ENCODE results near the gene D2HGDH. TPM values are rescaled to one million over a fixed set of nuclear protein-coding genes. Genes with fewer than 3 reads are reported as not detected.
"Not testable (repeated sequence)": the region's sequence is repeated elsewhere in the genome, so short reads cannot be mapped to it uniquely, and the experiment has no call there.

D2HGDH gene
- total RNA-seq, 2 experiments from 2014 or later: 26.9 to 29.3 TPM

GRCh38 chr2:241736111-241736510, 1.7 kb downstream of the D2HGDH start:
- peak overlapping the region; percentile 38 for H3K27ac Mint-ChIP-seq

DNA sequence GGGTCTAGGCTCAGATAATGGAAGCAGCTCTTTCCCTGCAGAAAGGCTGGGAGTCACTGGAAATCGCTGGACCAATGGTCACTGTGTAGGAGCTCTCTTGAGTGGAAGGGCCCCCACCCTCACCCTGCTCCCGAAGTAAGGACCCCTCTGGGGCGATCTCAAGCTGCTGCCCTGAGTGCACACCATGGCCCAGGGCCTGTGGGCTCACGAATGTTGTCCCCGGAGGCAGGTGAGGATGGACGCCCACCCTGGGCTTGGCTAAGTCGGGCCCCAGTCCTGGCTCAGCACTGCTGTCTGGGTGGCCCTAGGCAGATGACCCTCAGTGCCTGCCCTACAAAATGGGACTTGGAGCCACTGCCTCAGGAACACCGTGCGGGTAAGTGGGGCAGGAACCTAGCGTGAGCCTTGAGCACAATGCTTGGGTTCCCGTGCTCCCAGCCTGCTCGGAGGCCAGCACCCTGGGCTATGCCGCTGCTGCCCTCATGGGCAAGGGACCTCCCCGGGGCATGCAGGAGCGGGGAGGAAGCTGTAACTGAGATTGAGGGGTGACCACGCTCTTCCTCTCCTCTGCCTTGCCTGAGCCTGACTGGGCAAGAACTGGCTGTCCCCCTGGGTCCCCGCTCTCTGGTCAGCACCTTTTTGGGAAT, 3.7 kb downstream of the D2HGDH start:
- H3K36me3 Mint-ChIP-seq: peaks cover 26% of the 10 kb centered on the region
- H3K4me1 Mint-ChIP-seq: peaks cover 33% of the 10 kb centered on the region
- no peak for DNase-seq
- no peaks in the 10 kb centered on the region for H3K27me3 Mint-ChIP-seq
- H3K27ac Mint-ChIP-seq: no peak overlapping the region
- no peaks in the 10 kb centered on the region for H3K9me3 Mint-ChIP-seq
- no peak overlapping the region for H3K4me3 Mint-ChIP-seq

More at GRCh38 chr2:241736111-241736510, 1.7 kb downstream of the D2HGDH start:
- Mint-ChIP-seq H3K36me3 (peaks cover 26% of the 10 kb centered on the region), H3K9me3 (no peaks in the 10 kb centered on the region), H3K27me3 (no peaks in the 10 kb centered on the region), H3K4me1 (peaks cover 42% of the 10 kb centered on the region), H3K4me3 (peak overlapping the region; percentile 84)
- DNase-seq: no peak

GRCh38 chr2:241739177-241739576, 4.7 kb downstream of the D2HGDH start:
- no peaks in the 10 kb centered on the region for H3K9me3 Mint-ChIP-seq
- H3K4me3 Mint-ChIP-seq: no peak overlapping the region
- no peak overlapping the region for H3K27ac Mint-ChIP-seq
- no peaks in the 10 kb centered on the region for H3K27me3 Mint-ChIP-seq
- H3K36me3 Mint-ChIP-seq: peaks cover 28% of the 10 kb centered on the region
- no peak for DNase-seq
- peaks cover 32% of the 10 kb centered on the region for H3K4me1 Mint-ChIP-seq

- H3K4me1 Mint-ChIP-seq: peaks cover 32% of the 10 kb centered on the region
- no peak overlapping the region for H3K4me3 Mint-ChIP-seq
These were observed 5.2 kb downstream of the D2HGDH start for GRCh38 chr2:241739651-241740050.

DNA sequence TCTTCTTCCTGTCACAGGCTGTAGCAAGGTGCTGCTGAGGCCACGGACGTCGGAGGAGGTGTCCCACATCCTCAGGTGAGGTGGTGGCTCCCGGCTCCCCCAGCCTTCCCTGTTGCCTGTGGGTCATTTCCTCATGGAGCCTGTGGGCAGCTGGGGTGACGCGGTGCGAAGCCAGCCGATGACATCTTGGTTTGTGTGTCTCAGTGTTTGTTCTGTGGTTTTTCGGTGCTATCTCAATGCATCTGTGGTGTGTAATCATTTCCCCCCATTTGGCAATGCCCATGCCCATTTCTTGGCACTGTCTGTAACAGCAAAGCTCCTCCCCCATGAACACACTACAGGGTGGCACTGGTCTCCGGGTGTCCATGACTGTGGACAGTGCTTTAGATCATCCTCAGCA, 6.6 kb downstream of the D2HGDH start:
- DNase-seq: peak; percentile 17
- Mint-ChIP-seq H3K36me3 (peaks cover 36% of the 10 kb centered on the region), H3K4me3 (no peak overlapping the region), H3K4me1 (peaks cover 32% of the 10 kb centered on the region), H3K27ac (no peak overlapping the region), H3K9me3 (no peaks in the 10 kb centered on the region), H3K27me3 (no peaks in the 10 kb centered on the region)

More at GRCh38 chr2:241739651-241740050, 5.2 kb downstream of the D2HGDH start:
- Mint-ChIP-seq H3K36me3 (peaks cover 30% of the 10 kb centered on the region), H3K27me3 (no peaks in the 10 kb centered on the region), H3K27ac (peak overlapping the region; percentile 38), H3K9me3 (no peaks in the 10 kb centered on the region)
- DNase-seq: peak; percentile 48

DNA sequence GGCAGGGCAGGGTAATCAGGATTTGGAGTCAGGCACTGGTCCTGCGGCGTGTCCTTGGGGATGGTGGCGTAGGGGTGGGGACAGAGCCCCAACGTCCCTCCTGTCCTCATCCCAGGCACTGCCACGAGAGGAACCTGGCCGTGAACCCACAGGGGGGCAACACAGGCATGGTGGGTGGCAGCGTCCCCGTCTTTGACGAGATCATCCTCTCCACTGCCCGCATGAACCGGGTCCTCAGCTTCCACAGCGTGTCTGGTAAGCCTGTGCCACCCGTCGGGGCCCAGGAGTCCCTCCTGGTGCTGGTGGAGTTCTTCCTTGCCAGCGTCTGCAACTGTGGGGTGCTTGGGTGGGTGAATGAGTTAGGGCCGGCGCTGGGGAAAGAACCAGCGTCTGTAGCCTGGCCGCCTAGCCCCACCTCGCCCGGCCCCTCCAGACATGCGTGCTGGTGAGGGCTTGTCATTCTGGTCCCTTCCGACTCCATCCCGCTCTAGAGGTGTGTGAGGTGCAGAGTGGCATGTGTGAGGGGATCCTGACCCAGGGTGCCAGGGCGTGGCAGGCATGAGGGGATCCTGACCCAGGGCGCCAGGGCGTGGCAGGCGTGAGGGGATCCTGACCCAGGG, 8.0 kb downstream of the D2HGDH start:
- peaks cover 32% of the 10 kb centered on the region for H3K36me3 Mint-ChIP-seq
- no peak overlapping the region for H3K27ac Mint-ChIP-seq
- peaks cover 28% of the 10 kb centered on the region for H3K4me1 Mint-ChIP-seq
- no peak overlapping the region for H3K4me3 Mint-ChIP-seq
- H3K9me3 Mint-ChIP-seq: peaks cover 1% of the 10 kb centered on the region
- no peaks in the 10 kb centered on the region for H3K27me3 Mint-ChIP-seq
- DNase-seq: no peak

- H3K27me3 Mint-ChIP-seq, DNase-seq, H3K9me3 Mint-ChIP-seq, H3K27ac Mint-ChIP-seq, H3K4me3 Mint-ChIP-seq: not testable (repeated sequence)
- H3K36me3 Mint-ChIP-seq: peaks cover 32% of the 10 kb centered on the region
- H3K4me1 Mint-ChIP-seq: peaks cover 26% of the 10 kb centered on the region
These were observed 8.6 kb downstream of the D2HGDH start for GRCh38 chr2:241743008-241743407.

DNA sequence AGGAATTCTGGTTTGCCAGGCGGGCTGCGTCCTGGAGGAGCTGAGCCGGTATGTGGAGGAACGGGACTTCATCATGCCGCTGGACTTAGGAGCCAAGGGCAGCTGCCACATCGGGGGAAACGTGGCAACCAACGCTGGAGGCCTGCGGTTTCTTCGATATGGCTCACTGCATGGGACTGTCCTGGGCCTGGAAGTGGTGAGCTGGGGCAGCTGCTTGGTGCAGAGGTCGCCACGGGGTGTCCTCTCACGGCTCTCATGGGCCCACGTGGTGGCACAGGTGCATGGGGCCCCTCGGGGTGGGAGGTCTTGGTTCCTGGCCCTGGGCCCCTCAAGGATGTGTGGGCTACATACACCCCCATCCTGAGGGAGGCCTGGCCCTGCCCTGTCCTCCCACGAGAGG, 9.2 kb downstream of the D2HGDH start:
- peaks cover 24% of the 10 kb centered on the region for H3K4me1 Mint-ChIP-seq
- no peaks in the 10 kb centered on the region for H3K27me3 Mint-ChIP-seq
- peaks cover 1% of the 10 kb centered on the region for H3K9me3 Mint-ChIP-seq
- no peak overlapping the region for H3K4me3 Mint-ChIP-seq
- H3K36me3 Mint-ChIP-seq: peaks cover 30% of the 10 kb centered on the region
- no peak overlapping the region for H3K27ac Mint-ChIP-seq
- no peak for DNase-seq

GRCh38 chr2:241744028-241744754, 9.8 kb downstream of the D2HGDH start:
- Mint-ChIP-seq H3K27ac (no peak overlapping the region), H3K27me3 (no peaks in the 10 kb centered on the region), H3K9me3 (peaks cover 1% of the 10 kb centered on the region), H3K4me3 (no peak overlapping the region), H3K36me3 (peaks cover 32% of the 10 kb centered on the region), H3K4me1 (peaks cover 21% of the 10 kb centered on the region)
- DNase-seq: no peak

DNA sequence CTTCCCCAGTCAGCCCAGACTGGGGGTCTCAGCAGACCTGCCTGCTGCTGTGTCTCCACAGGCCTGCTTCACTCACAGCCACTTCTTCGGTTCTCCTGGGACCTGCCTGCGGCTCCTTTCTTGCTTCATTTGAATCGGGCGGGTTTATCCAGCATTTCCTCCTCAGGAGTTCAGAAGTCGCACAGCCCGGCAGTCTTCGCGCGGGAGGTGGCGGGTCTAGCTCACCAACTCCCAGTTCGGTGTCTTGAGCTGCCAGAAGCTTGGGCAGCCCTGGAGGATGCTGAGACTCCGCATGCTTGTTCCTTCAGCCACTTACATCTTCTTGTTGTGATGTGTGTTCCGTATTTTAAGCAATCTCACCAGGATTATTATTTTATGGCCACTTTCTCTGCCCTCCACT, 10.8 kb downstream of the D2HGDH start:
- peaks cover 1% of the 10 kb centered on the region for H3K9me3 Mint-ChIP-seq
- no peaks in the 10 kb centered on the region for H3K27me3 Mint-ChIP-seq
- no peak overlapping the region for H3K4me3 Mint-ChIP-seq
- peaks cover 10% of the 10 kb centered on the region for H3K4me1 Mint-ChIP-seq
- peaks cover 31% of the 10 kb centered on the region for H3K36me3 Mint-ChIP-seq
- DNase-seq: no peak
- no peak overlapping the region for H3K27ac Mint-ChIP-seq

GRCh38 chr2:241746084-241746483, 11.7 kb downstream of the D2HGDH start:
- no peak for DNase-seq
- H3K9me3 Mint-ChIP-seq: peaks cover 1% of the 10 kb centered on the region
- peaks cover 2% of the 10 kb centered on the region for H3K4me1 Mint-ChIP-seq
- H3K36me3 Mint-ChIP-seq: peaks cover 31% of the 10 kb centered on the region
- H3K4me3 Mint-ChIP-seq: no peak overlapping the region
- H3K27ac Mint-ChIP-seq: no peak overlapping the region
- H3K27me3 Mint-ChIP-seq: no peaks in the 10 kb centered on the region

GRCh38 chr2:241748468-241749256, 14.2 kb downstream of the D2HGDH start:
- peak overlapping the region; percentile 29 for H3K4me3 Mint-ChIP-seq
- no peaks in the 10 kb centered on the region for H3K4me1 Mint-ChIP-seq
- no peaks in the 10 kb centered on the region for H3K27me3 Mint-ChIP-seq
- no peak overlapping the region for H3K27ac Mint-ChIP-seq
- DNase-seq: no peak
- H3K9me3 Mint-ChIP-seq: peaks cover 1% of the 10 kb centered on the region
- H3K36me3 Mint-ChIP-seq: peaks cover 30% of the 10 kb centered on the region

- no peaks in the 10 kb centered on the region for H3K4me1 Mint-ChIP-seq
- peaks cover 1% of the 10 kb centered on the region for H3K9me3 Mint-ChIP-seq
- H3K27me3 Mint-ChIP-seq: no peaks in the 10 kb centered on the region
- no peak overlapping the region for H3K4me3 Mint-ChIP-seq
- peaks cover 24% of the 10 kb centered on the region for H3K36me3 Mint-ChIP-seq
- no peak overlapping the region for H3K27ac Mint-ChIP-seq
- DNase-seq: no peak
These were observed 15.8 kb downstream of the D2HGDH start for GRCh38 chr2:241750076-241750840.

- H3K9me3 Mint-ChIP-seq: peaks cover 1% of the 10 kb centered on the region
These were observed 16.7 kb downstream of the D2HGDH start for GRCh38 chr2:241751152-241751551.

More at GRCh38 chr2:241751152-241751551, 16.7 kb downstream of the D2HGDH start:
- no peak overlapping the region for H3K27ac Mint-ChIP-seq
- DNase-seq: no peak
- no peaks in the 10 kb centered on the region for H3K27me3 Mint-ChIP-seq
- H3K4me1 Mint-ChIP-seq: no peaks in the 10 kb centered on the region
- H3K36me3 Mint-ChIP-seq: peaks cover 16% of the 10 kb centered on the region
- no peak overlapping the region for H3K4me3 Mint-ChIP-seq

Measured in activated naive CD8-positive, alpha-beta T cell treated with anti-CD3 and anti-CD28 coated beads for 36 hours (primary cell).